Suppressor macrophage treated with lipopolysaccharide for 1 hour (primary cell): ENCODE results near the gene CD63.
A peak's percentile ranks its signal among the peaks of the same experiment; 100 is the strongest.

Source experiments
- DNase-seq, 3 donors: peaks; one replicate each; pipeline ENCODE4 v3.0.0-alpha.2; 2020 to 2022

The CD63 gene

GRCh38 chr12:55720071-55720564 lies 8.7 kb downstream of the CD63 start, which contains the start of gene RDH5:
Gene RDH5 (plus strand): TSS chr12:55720393. CDS start chr12:55721185, 792 bp downstream.
- DNase-seq: no peak

DNA sequence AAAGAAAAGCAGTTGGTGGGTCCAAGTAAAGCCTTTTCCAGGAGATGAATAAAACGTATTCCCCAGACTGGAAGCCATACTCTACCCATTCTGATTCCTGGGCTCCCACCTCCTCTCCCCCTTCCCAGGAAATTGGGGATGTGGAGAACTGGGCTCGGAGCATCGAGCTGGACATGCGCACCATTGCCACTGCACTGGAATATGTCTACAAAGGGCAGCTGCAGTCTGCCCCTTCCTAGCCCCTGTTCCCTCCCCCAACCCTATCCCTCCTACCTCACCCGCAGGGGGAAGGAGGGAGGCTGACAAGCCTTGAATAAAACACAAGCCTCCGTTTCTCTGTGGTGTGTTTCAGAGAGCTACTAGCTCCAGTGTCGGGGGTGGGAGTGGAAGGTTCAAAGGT lies 9.4 kb downstream of the CD63 start:
- DNase-seq: no peak

DNA sequence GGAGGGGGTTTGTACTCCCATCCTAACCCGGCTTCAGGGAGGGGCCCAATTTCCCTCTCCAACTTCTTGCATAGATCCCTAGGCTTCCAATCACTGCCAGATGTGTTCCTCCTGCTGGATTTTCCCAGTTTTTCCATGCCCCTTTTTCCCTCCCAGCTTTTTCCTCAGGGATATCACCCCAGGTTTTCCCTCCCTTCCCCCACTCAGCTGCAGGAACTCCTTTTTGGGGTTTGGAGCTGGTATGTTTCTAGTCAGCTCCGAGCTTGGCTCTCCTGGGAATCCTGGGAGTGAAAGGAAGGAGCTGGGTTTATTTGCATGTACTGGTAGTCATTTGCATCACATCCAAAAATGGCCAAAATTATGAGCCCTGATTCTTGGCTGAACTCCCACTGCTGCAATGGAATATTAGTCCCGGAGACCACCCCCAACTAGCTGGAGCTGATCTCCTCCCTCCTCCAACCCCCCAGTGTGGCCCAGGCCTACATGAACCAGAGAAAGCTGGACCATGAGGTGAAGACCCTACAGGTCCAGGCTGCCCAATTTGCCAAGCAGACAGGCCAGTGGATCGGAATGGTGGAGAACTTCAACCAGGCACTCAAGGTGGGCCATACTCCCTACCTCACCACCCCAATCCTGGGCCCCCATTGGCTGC lies 10.1 kb downstream of the CD63 start:
- no peak for DNase-seq

GRCh38 chr12:55718015-55718414 lies 10.8 kb downstream of the CD63 start:
- no peak for DNase-seq

- DNase-seq: peak; percentile 57 to 71 (median 71)
These were observed 11.5 kb downstream of the CD63 start for GRCh38 chr12:55717011-55718007.

DNA sequence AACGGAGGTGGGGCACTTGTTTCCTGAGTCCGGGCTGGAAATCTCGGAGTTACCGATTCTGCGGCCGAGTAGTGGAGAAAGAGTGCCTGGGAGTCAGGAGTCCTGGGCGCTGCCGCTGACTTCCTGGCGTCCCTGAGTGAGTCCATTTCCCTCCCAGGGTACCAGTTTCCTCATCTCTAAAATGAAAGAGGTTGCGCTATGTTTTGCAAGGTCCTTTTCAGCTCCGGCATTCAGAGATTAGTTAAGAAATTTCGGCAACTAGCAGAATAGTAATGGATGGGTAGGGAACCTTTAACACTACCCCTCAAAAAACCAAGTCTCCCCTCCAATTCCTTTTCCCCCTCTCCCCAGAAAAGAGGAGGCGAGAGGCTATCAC lies 12.2 kb downstream of the CD63 start:
- no peak for DNase-seq

GRCh38 chr12:55715833-55716581 lies 12.8 kb downstream of the CD63 start, which contains the start of gene BLOC1S1:
Gene BLOC1S1 (plus strand): TSS chr12:55716046. CDS start chr12:55716052, 6 bp downstream.
- peak; percentile 75 to 90 (median 82) for DNase-seq

GRCh38 chr12:55715169-55715764 lies 13.5 kb downstream of the CD63 start:
- DNase-seq: no peak

- no peak for DNase-seq
These were observed 15.1 kb downstream of the CD63 start for GRCh38 chr12:55713721-55714120.

DNA sequence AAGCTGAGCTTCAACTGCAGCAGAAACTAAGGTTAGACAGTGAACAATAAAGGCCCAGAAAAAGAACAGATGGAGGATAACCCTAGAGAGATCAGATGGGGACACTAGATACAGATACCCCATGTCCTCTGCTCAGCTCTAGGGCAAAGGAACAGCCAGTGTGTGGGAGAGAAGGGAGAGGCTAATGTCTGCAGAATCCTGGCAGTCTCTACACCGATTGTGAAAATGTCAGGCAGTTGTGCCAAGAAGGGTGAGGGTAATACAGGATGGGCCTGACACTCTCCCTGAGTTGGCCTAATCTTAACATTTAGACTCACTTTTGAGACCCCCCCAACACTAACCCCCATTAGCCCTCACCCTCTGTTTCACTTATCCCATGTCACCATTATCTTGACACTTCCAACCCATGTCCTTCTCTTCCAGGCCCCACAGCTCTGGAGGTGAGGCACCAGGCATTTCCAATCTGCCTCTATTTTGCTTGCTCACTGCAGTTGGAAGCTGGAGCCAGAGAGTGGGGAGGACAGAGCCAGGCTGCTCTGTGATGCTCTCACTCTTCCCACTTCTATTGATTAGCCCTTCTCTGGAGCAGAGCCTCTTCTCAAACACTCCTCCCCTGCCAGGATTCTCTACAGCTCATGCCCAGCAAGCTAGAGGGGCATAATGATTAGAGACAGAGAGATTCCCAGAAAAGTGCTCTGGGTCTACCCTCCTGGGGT lies 16.0 kb downstream of the CD63 start:
- DNase-seq: no peak

DNA sequence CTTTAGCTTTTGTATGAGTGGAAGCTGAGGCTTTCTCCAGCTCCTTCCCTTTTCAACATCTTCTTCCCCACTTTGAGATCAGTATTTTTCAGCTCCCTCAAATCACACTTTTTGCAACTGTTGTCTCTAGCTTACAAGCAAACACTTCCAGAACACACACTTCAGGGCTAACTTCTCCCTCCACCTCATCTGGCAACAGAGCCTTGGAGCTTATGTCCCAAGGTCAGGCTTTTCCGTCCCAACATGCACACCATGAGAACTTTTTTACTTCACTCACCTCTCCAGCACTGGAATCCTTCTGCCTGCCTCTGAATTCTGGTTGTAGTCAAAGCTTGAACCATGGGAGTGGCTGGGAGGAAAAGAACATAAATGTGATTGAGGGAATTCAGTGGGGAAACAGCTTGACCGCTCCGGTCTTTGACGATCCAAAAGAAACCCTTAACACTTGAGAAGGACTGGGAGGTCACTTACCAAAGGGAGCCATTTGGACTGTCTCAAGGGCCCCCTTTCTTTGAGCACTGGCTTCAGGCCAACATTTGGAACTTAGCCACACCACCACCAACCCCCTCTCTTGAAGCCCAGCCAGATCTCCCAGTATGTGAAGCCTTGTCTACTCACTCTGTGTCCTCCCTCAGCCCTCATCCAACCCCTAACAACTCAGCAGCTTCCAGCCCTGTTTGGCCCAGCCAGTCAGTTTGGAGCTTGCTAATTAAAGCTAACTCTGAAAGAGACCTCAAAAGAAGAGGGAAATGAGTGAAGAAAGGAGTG lies 16.8 kb downstream of the CD63 start:
- no peak for DNase-seq

- peak in 2 of 3 donors; percentile 36 to 40 for DNase-seq
These were observed 20.0 kb downstream of the CD63 start for GRCh38 chr12:55708695-55709233.

- DNase-seq: peak in 1 of 3 donors; percentile 60
These were observed 20.7 kb downstream of the CD63 start, which contains the start of gene ITGA7 for GRCh38 chr12:55707841-55708694. Gene ITGA7 (minus strand): TSS chr12:55707904. CDS start chr12:55707682, 222 bp downstream.

GRCh38 chr12:55707219-55707671 lies 21.6 kb downstream of the CD63 start:
- no peak for DNase-seq

DNA sequence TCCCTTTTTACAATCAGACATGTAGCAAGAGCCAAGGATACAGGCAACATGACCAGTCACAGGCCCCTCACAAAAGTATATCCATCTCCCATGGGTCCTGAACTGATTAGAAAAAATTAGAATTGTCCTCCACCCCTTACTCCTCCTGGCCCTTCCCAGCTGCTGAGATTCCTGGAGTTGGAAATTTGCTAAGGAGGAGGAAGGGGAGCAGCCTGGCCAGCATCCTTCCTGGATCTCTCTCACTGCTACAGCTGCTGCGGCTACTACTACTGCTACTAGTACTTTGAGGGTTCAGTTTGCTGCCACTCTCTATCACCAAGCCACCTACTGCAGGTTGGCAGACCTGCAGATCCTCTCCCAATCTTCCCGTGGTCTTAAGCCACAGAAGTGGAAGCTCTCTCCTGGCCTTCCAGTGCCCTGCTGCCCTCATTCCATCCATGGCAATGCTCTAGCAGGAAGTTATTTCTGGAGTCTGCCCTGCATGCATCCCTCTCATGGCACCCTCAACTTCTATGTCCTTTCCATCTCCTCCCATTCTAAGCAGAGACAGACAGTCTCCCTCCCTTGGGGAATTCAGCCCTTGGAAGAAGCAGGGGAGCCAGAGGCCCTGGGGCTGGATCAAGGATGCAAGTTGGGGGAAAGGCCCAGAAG lies 22.1 kb downstream of the CD63 start:
- DNase-seq: no peak

DNA sequence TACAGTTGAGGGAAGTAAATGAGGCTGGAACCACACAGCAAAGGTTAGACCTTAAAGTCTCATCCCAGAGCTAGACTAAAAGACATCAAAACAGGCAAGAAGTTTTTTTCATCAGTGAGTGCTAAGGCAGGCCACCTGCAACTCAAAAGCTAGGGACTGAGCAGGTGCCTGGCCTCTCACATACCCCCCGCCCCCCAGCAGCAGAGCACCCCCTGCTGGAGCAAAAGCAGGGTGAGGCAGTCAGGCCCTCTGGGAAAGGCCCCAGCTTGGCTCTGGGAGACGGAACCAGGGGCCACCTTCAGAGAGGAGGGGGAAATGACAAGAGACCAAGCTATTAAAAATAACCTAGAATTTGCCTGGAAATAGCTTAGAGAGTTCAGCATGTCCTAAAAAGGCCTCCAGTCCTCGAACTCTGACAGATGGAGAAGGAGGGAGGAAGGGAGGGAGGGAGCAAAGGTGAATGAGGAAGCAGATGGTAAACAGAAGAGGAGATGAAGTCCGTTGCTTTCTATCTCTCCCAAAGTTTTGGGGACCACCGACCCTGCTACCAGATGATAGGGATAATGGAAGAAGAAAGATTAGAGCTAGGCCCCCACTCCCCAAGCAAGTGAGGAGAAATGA lies 22.9 kb downstream of the CD63 start:
- DNase-seq: peak in 1 of 3 donors; percentile 58

DNA sequence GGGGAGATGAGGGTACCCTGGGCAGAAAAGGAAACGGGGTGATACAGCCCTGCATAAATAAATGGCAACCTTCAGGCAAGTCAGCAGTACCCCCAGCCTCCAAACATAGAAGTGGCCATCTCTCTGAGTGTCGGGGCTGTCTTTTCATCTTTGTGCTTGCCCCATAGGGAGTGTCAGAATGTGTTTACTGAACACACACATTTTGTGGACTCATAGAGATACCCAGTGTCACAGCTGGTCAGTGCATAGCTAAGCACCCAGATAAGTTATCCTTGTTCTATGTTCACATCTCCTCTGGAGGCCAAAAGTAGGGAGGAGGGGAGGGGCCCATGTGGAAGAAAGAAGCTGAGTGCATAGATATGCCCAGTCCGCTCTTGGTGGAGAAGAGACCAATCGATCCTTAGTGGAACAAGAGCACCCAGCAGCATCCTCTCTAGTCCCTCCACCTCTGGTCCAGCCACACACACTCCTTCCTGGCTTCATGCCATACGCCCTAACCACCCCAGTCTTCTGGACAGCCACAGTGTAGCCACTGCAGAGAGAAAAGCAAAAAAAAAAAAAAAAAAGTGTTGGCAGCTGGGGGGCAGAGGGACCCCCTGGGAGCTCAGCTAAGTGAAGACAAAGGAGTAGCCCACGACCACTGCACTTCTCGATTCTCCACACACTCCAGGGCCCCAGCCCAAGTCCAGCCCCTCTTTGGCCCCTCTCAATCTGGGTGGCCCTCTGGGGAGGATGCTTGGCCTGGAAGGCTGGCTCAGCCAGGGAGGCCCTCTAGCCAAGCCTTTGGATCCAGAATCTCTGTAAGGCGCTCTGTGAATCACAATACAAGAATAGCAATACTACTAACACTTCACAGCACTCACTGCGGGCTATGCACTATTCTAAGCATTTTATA lies 23.7 kb downstream of the CD63 start:
- DNase-seq: no peak
